HG02763 (cell line): ENCODE measurements around the gene KLHDC8A.

Source experiments
- ATAC-seq: cut with Tn5 transposase; IDR thresholded peaks from one replicate; pipeline ENCODE4 v1.9.1; 2021; ENCODE audit warnings: mild to moderate bottlenecking, moderate library complexity; ENCODE audit not compliant: unreplicated experiment

KLHDC8A gene

GRCh38 chr1:205346956-205347574, 9.7 kb downstream of the KLHDC8A start:
- ATAC-seq: no peak

- ATAC-seq: no peak
Observed at GRCh38 chr1:205345761-205346160, 11.0 kb downstream of the KLHDC8A start.

GRCh38 chr1:205344066-205344928, 12.4 kb downstream of the KLHDC8A start:
- no peak for ATAC-seq

- ATAC-seq: no peak
Observed at GRCh38 chr1:205343431-205344065, 13.2 kb downstream of the KLHDC8A start.

- no peak for ATAC-seq
Observed at GRCh38 chr1:205342986-205343385, 13.7 kb downstream of the KLHDC8A start.

- no peak for ATAC-seq
Observed at GRCh38 chr1:205340676-205341075, 16.0 kb downstream of the KLHDC8A start.

- ATAC-seq: no peak
Observed at GRCh38 chr1:205339717-205340116, 17.0 kb downstream of the KLHDC8A start.

GRCh38 chr1:205339197-205339702, 17.5 kb downstream of the KLHDC8A start:
- ATAC-seq: no peak

GRCh38 chr1:205338011-205338410, 18.7 kb downstream of the KLHDC8A start:
- ATAC-seq: no peak

GRCh38 chr1:205337481-205337880, 19.2 kb downstream of the KLHDC8A start:
- ATAC-seq: no peak

GRCh38 chr1:205335692-205336091, 21.0 kb downstream of the KLHDC8A start:
- ATAC-seq: no peak

GRCh38 chr1:205332015-205332791, 24.5 kb downstream of the KLHDC8A start:
- ATAC-seq: no peak

GRCh38 chr1:205330150-205330549, 26.6 kb downstream of the KLHDC8A start:
- no peak for ATAC-seq

GRCh38 chr1:205329719-205330118, 27.0 kb downstream of the KLHDC8A start:
- ATAC-seq: no peak

- ATAC-seq: no peak
Observed at GRCh38 chr1:205328476-205328875, 28.2 kb downstream of the KLHDC8A start.

- ATAC-seq: no peak
Observed at GRCh38 chr1:205326812-205327466, 29.8 kb downstream of the KLHDC8A start.

- no peak for ATAC-seq
Observed at GRCh38 chr1:205325334-205325884, 31.3 kb downstream of the KLHDC8A start.

GRCh38 chr1:205324781-205325180, 31.9 kb downstream of the KLHDC8A start:
- no peak for ATAC-seq

- no peak for ATAC-seq
Observed at GRCh38 chr1:205323794-205324193, 32.9 kb downstream of the KLHDC8A start.

GRCh38 chr1:205321959-205322283, 34.8 kb downstream of the KLHDC8A start:
- no peak for ATAC-seq
